ENCODE results near the gene INPP4B. TPM values are rescaled to one million over a fixed set of nuclear protein-coding genes. Genes with fewer than 3 reads are reported as not detected.

Gene INPP4B
- total and polyA plus RNA-seq, 2 of the 4 experiments (the other 2 are of a cell fraction): 1.8 to 14.0 TPM

DNA sequence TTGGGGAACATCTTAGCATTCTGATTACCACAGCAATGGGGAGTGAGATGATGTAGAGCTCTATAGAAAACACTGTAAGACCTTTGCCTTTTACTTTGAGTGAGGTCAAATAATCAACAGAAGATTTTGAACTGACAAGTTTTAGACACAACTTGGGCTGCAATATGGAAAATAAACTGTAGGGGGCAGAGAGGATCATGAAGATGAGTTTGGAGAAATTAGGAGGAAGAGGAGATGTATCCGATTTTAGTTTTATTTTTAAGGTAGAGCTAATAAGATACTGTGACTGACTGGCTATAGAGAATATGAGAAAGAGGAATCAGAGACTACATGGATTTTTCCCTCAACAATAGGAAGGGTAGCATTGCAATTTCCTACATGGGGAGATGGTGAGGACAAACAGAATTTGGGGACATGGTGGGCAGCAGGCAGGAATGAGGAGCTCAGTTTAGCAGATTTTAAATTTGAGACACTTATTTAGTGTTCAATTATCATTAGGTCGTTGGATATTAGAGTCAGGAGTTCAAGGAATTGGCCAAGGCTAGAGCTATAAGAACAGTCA, 563.1 kb downstream of the INPP4B start (continued):
- TF ChIP-seq RCOR1 (IDR thresholded peaks at IDR 0.05; ENCODE audit: insufficient replicate concordance, low read length): no peak

DNA sequence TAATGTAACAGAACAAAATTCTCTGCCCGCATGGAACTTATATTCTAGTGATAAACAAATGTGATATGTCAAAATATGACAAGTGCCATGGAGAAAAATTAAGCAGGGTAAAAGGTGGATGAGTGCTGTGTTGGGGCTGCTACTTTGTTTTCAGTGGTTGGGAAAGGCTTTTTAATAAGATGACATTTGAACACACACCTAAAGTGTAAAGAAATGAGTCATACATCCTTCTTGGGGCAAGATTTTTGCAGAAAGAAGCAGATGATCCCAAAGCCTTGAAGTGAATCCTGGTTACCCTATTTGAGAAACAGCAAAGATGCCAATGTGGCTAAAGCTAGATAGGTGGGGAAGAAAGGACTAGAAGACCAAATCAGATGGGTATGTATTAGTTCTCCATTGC, 564.1 kb downstream of the INPP4B start:
- H4K8ac ChIP-seq (ENCODE audit: low read depth in 2 of 2, low read length in 2 of 2): no peak overlapping the region
- no peak overlapping the region for H3K56ac ChIP-seq (ENCODE audit: extremely low read depth, insufficient read depth, low read length)
- peaks cover 3% of the 10 kb centered on the region; the same call in 1 of the 2 replicates for H3K4me1 ChIP-seq (ENCODE audit: control insufficient read depth, insufficient read depth, low read length)
- no peaks in the 10 kb centered on the region for H3K36me3 ChIP-seq (ENCODE audit: control insufficient read depth, insufficient read depth, low read length)
- DNase-seq (no peak), ATAC-seq (ENCODE audit: low read depth) (no peak)
- H3K23ac ChIP-seq (ENCODE audit: low read depth, low read length): no peak overlapping the region
- H2AK5ac ChIP-seq (ENCODE audit: low read depth, low read length): no peak overlapping the region
- dilution Hi-C loops (cut with HindIII; ENCODE audit: low sequenced_read_pairs, unreplicated experiment): no loop called here
- no peak overlapping the region for H3K9ac ChIP-seq (ENCODE audit: low read depth, low read length)
- H2AK9ac ChIP-seq (replicated peaks; ENCODE audit: low read depth, low read length, poor library complexity): no peak overlapping the region
- ChIA-PET POLR2A (ENCODE audit: unreplicated experiment) (no interaction called here), CTCF (interaction anchor here (1.1 to 1.5 kb wide), 2 partner anchors 30 to 67 kb away, joined by 3 to 5 read pairs; no protein-coding TSS in a partner anchor)
- intact Hi-C loops (cut with micrococcal nuclease): loop anchor here (5.0 kb wide), 1 partner anchor 560 kb away; no protein-coding TSS in a partner anchor
- H3K18ac ChIP-seq (ENCODE audit: low read depth, low read length): no peak overlapping the region
- H4K20me1 ChIP-seq (ENCODE audit: insufficient read depth, low read length): no peaks in the 10 kb centered on the region
- H2BK120ac ChIP-seq (ENCODE audit: low read depth, low read length): 0 out of 2 replicates have a peak overlapping the region, but pooled peaks have one; percentile 34
- no peak overlapping the region for H2BK5ac ChIP-seq (ENCODE audit: low read depth, low read length, poor library complexity, severe bottlenecking)
- H3K27me3 ChIP-seq (ENCODE audit: control insufficient read depth, insufficient read depth, low read length): no peaks in the 10 kb centered on the region
- no peak overlapping the region for H4K91ac ChIP-seq (ENCODE audit: insufficient read depth, low read depth, low read length)
- H3K27ac ChIP-seq (ENCODE audit: insufficient read depth, low read length): no peak overlapping the region
- no CpG with 5 or more reads among the region's 1 CpG for WGBS, 2 experiments (ENCODE audit: extremely low coverage in 2 of 2, insufficient read length in 1 of 2)
- no peak overlapping the region for H3K4me3 ChIP-seq (ENCODE audit: insufficient read depth, low read depth, low read length)
- 0 out of 2 replicates have a peak overlapping the region, but pooled peaks have one; percentile 5 for H3K14ac ChIP-seq (replicated peaks; ENCODE audit: low read depth, low read length)
- no TSS peak for BruUV-seq (replicated peaks)
- no peak overlapping the region for H3K4ac ChIP-seq (ENCODE audit: low read depth, low read length)
- 0 out of 2 replicates have a peak, but pooled peaks cover 2% of the 10 kb centered on the region for H3K9me1 ChIP-seq (ENCODE audit: insufficient read depth, low read length)
- peak overlapping the region; percentile 46 for H2BK20ac ChIP-seq (ENCODE audit: low read depth, low read length)
- H3K9me3 ChIP-seq (ENCODE audit: control insufficient read depth, insufficient read depth, low read length): no peaks in the 10 kb centered on the region
- H4K5ac ChIP-seq (ENCODE audit: low read depth, low read length): no peak overlapping the region
- no peak overlapping the region for H2BK15ac ChIP-seq (ENCODE audit: low read depth, low read length)
- in situ Hi-C loops (cut with MboI; ENCODE audit: low sequenced_read_pairs): no loop called here
- H3K4me2 ChIP-seq (ENCODE audit: low read depth, low read length): no peak overlapping the region
- no peak overlapping the region for H2AFZ ChIP-seq (replicated peaks; ENCODE audit: low read length, poor library complexity)
- H3K79me1 ChIP-seq (ENCODE audit: low read depth in 1 of 2, low read length in 2 of 2): no peaks in the 10 kb centered on the region
- TF ChIP-seq MXI1 (IDR thresholded peaks at IDR 0.05; ENCODE audit: borderline replicate concordance, low read depth, low read length) (no peak), RFX5 (IDR thresholded peaks at IDR 0.05; ENCODE audit: low read depth, low read length) (no peak), MAZ (IDR thresholded peaks at IDR 0.05; ENCODE audit: borderline replicate concordance, low read depth, low read length) (no peak), CHD1 (IDR thresholded peaks at IDR 0.05; ENCODE audit: low read depth, low read length) (no peak), RAD21 (IDR thresholded peaks at IDR 0.05; ENCODE audit: low read length) (no peak)
- TF ChIP-seq, protein P1, sequence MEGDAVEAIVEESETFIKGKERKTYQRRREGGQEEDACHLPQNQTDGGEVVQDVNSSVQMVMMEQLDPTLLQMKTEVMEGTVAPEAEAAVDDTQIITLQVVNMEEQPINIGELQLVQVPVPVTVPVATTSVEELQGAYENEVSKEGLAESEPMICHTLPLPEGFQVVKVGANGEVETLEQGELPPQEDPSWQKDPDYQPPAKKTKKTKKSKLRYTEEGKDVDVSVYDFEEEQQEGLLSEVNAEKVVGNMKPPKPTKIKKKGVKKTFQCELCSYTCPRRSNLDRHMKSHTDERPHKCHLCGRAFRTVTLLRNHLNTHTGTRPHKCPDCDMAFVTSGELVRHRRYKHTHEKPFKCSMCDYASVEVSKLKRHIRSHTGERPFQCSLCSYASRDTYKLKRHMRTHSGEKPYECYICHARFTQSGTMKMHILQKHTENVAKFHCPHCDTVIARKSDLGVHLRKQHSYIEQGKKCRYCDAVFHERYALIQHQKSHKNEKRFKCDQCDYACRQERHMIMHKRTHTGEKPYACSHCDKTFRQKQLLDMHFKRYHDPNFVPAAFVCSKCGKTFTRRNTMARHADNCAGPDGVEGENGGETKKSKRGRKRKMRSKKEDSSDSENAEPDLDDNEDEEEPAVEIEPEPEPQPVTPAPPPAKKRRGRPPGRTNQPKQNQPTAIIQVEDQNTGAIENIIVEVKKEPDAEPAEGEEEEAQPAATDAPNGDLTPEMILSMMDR (conservative IDR thresholded peaks at IDR 0.05; ENCODE audit: low read depth, low read length): no peak
